Measurements from ENCODE around the gene TRIM9.

DNA sequence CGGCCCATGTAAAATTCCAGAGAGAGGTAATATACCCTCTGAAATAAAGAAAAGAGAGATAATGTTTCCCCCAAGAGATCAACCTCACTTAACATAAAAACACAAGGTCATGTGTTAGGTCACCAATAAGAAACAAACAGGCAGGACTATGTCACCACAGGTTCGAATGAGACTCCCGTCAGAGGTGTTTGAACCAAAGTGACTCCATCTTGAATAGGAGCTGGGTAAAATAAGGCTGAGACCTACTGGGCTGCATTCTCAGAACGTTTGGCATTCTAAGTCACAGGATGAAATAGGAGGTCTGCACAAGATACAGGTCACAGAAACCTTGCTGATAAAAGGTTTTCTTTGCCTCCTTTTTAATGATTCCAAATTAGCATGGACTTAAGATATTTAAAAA is 157.1 kb downstream of the TRIM9 start:
- TF ChIP-seq, protein P1, sequence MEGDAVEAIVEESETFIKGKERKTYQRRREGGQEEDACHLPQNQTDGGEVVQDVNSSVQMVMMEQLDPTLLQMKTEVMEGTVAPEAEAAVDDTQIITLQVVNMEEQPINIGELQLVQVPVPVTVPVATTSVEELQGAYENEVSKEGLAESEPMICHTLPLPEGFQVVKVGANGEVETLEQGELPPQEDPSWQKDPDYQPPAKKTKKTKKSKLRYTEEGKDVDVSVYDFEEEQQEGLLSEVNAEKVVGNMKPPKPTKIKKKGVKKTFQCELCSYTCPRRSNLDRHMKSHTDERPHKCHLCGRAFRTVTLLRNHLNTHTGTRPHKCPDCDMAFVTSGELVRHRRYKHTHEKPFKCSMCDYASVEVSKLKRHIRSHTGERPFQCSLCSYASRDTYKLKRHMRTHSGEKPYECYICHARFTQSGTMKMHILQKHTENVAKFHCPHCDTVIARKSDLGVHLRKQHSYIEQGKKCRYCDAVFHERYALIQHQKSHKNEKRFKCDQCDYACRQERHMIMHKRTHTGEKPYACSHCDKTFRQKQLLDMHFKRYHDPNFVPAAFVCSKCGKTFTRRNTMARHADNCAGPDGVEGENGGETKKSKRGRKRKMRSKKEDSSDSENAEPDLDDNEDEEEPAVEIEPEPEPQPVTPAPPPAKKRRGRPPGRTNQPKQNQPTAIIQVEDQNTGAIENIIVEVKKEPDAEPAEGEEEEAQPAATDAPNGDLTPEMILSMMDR (IDR thresholded peaks at IDR 0.05), result no peak
- TF ChIP-seq POLR2A (IDR thresholded peaks at IDR 0.05) (no peak), POLR2AphosphoS5 (IDR thresholded peaks at IDR 0.05; ENCODE audit: insufficient read depth in 1 of 2, low read depth in 1 of 2) (no peak)

All from vagina (tissue), 2 donors.